Fibroblast of lung (primary cell): ENCODE measurements around the gene MAP2K2. TPM values are rescaled to one million over a fixed set of nuclear protein-coding genes. Genes with fewer than 3 reads are reported as not detected.
A peak's percentile ranks its signal among the peaks of the same experiment; 100 is the strongest.

Source experiments
- DNase-seq, 2 donors: peaks; one replicate each; pipeline versions ENCODE4 v3.0.0 to v3.0.0-alpha.2; 2010; ENCODE audit warnings: low read depth in 2 of 2
- H2AFZ ChIP-seq: 2 replicates; pipeline ENCODE4 v1.5.1; 2012; ENCODE audit warnings: low read length, control low read depth, inconsistent platforms
- H3K27ac ChIP-seq: 2 replicates; pipeline ENCODE4 v1.5.1; 2011; ENCODE audit warnings: low read length, control low read depth; ENCODE audit not compliant: insufficient read depth
- H3K27me3 ChIP-seq: 2 replicates; pipeline ENCODE4 v1.5.1; 2011; ENCODE audit warnings: mild to moderate bottlenecking, low read length; ENCODE audit not compliant: control insufficient read depth, insufficient read depth
- H3K36me3 ChIP-seq: 2 replicates; pipeline ENCODE4 v1.5.1; 2011; ENCODE audit warnings: low read length; ENCODE audit not compliant: control insufficient read depth, insufficient read depth
- H3K4me1 ChIP-seq: 2 replicates; pipeline ENCODE4 v1.5.1; 2011; ENCODE audit warnings: low read length; ENCODE audit not compliant: control insufficient read depth, insufficient read depth; ENCODE audit errors: extremely low read depth
- H3K4me2 ChIP-seq: 2 replicates; pipeline ENCODE4 v1.5.1; 2011; ENCODE audit warnings: low read length, control low read depth; ENCODE audit not compliant: insufficient read depth; ENCODE audit errors: extremely low read depth
- H3K4me3 ChIP-seq, 4 experiments: fragments of 200-600 bp in 1 of 4; sonication (generic) in 1 of 4; replicated peaks in 1 of 4; 2 replicates each; pipeline ENCODE4 v1.5.1; 2011 to 2016; ENCODE audit warnings: low read length in 4 of 4, low read depth in 3 of 4, mild to moderate bottlenecking in 3 of 4, control low read depth in 2 of 4, inconsistent platforms in 1 of 4, mixed read lengths in 1 of 4; ENCODE audit not compliant: insufficient read depth in 1 of 4; ENCODE audit errors: control extremely low read depth in 1 of 4
- H3K79me2 ChIP-seq: 2 replicates; pipeline ENCODE4 v1.5.1; 2012; ENCODE audit warnings: mild to moderate bottlenecking, low read length, inconsistent platforms; ENCODE audit not compliant: control insufficient read depth, insufficient read depth
- H3K9ac ChIP-seq: 2 replicates; pipeline ENCODE4 v1.5.1; 2011; ENCODE audit warnings: mild to moderate bottlenecking, low read length, control low read depth; ENCODE audit not compliant: insufficient read depth
- H3K9me3 ChIP-seq: 2 replicates; pipeline ENCODE4 v1.5.1; 2012; ENCODE audit warnings: low read depth, low read length; ENCODE audit not compliant: control insufficient read depth, insufficient read depth
- H4K20me1 ChIP-seq: 2 replicates; pipeline ENCODE4 v1.5.1; 2011; ENCODE audit warnings: low read length; ENCODE audit not compliant: control insufficient read depth, insufficient read depth; ENCODE audit errors: extremely low read depth
- EZH2 ChIP-seq: IDR thresholded peaks from 2 replicates; pipeline ENCODE4 v1.5.1; 2012; ENCODE audit warnings: low read length, control low read depth, mild to moderate bottlenecking; ENCODE audit errors: missing control alignments
- polyA plus RNA-seq, 2 donors: library from polyadenylated mRNA; depleted of rRNA in 1 of 2; stranded (reverse) in 1 of 2; unstranded in 1 of 2; fragments of >200 nt; gene quantifications; 2 replicates each; pipeline ENCODE4 v1.2.1, GENCODE V29; 2011 to 2012; ENCODE audit warnings: missing spikeins in 1 of 2
- total RNA-seq: library from RNA; depleted of rRNA; stranded (reverse); fragments of >200 nt; gene quantifications from 2 replicates; pipeline ENCODE4 v1.2.1, GENCODE V29; 2014
- TF ChIP-seq, protein P1 (sequence below), 2 donors: IDR thresholded peaks in 1 of 2; conservative IDR thresholded peaks in 1 of 2; 1 replicate in 1 of 2; 2 replicates in 1 of 2; pipeline ENCODE4 v1.5.1; 2011 to 2012; ENCODE audit warnings: low read length in 2 of 2, control low read depth in 1 of 2, inconsistent platforms in 1 of 2, low read depth in 1 of 2, mild to moderate bottlenecking in 1 of 2

MAP2K2 gene
- total and polyA plus RNA-seq, 2 donors (not counting 1 experiment from before 2014, with no cell fraction given) = 61.6 to 159 TPM

DNA sequence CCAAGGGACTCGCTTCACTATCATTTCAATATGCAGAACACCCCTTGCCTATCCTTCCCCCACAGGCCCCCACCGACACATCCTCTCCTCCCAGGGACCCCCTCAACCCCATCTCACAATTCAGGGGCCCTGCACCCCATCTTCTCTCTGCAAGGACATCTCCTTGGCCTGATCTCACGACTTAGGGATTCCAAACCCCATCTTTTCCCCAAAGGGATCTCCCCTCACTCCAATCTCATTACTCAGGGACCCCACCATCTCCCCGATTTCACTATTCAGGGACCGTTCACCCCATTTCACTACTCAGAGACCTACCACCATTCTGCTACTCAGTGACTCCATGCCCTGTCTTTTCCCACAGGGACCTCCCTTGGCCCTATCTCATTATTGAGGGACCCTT is 1.4 kb downstream of the MAP2K2 start:
- DNase-seq = no peak
- peak overlapping the region; percentile 87 for H3K9ac ChIP-seq
- peak overlapping the region; percentile 62 to 94 (median 82) for H3K4me3 ChIP-seq
- peaks cover 47% of the 10 kb centered on the region for H3K79me2 ChIP-seq
- H3K4me2 ChIP-seq = peak overlapping the region; percentile 69
- no peaks in the 10 kb centered on the region for H3K27me3 ChIP-seq
- peak overlapping the region; percentile 43 for H3K27ac ChIP-seq
- TF ChIP-seq, protein P1, sequence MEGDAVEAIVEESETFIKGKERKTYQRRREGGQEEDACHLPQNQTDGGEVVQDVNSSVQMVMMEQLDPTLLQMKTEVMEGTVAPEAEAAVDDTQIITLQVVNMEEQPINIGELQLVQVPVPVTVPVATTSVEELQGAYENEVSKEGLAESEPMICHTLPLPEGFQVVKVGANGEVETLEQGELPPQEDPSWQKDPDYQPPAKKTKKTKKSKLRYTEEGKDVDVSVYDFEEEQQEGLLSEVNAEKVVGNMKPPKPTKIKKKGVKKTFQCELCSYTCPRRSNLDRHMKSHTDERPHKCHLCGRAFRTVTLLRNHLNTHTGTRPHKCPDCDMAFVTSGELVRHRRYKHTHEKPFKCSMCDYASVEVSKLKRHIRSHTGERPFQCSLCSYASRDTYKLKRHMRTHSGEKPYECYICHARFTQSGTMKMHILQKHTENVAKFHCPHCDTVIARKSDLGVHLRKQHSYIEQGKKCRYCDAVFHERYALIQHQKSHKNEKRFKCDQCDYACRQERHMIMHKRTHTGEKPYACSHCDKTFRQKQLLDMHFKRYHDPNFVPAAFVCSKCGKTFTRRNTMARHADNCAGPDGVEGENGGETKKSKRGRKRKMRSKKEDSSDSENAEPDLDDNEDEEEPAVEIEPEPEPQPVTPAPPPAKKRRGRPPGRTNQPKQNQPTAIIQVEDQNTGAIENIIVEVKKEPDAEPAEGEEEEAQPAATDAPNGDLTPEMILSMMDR (conservative IDR thresholded peaks at IDR 0.05 in 1 of 2, IDR thresholded peaks at IDR 0.05 in 1 of 2; ENCODE audit: low read depth in 1 of 2, low read length in 2 of 2) = no peak
- no peak for TF ChIP-seq EZH2
- peaks cover 6% of the 10 kb centered on the region for H3K4me1 ChIP-seq
- H3K9me3 ChIP-seq = no peaks in the 10 kb centered on the region
- H3K36me3 ChIP-seq = peaks cover 7% of the 10 kb centered on the region
- peaks cover 4% of the 10 kb centered on the region for H4K20me1 ChIP-seq
- no peak overlapping the region for H2AFZ ChIP-seq

DNA sequence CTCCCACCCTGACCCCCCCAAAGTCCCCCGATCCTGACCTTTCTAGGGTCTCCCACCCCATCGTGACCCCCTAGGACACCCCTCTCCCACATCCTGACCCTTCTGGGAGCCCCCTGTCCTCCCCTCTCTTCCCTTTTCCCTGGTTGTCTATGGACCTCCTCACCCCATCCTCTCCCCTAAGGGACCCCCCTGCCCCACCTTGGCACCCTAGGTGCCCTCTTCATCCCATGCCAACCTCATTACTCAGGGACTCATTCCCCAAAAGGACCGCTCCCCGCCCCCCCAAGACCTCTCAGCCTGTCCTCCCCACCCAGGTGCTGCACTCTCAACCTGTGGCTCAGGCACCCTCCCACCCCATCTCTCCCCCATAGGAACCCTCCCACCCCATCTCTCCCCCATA is 2.1 kb downstream of the MAP2K2 start:
- H3K9me3 ChIP-seq = no peaks in the 10 kb centered on the region
- no peak for DNase-seq
- no peak overlapping the region for H3K4me2 ChIP-seq
- peaks cover 47% of the 10 kb centered on the region for H3K79me2 ChIP-seq
- no peaks in the 10 kb centered on the region for H3K27me3 ChIP-seq
- peaks cover 8% of the 10 kb centered on the region for H3K36me3 ChIP-seq
- no peak overlapping the region for H2AFZ ChIP-seq
- no peak overlapping the region for H3K9ac ChIP-seq
- no peak overlapping the region for H3K27ac ChIP-seq
- TF ChIP-seq, protein P1 (conservative IDR thresholded peaks at IDR 0.05 in 1 of 2, IDR thresholded peaks at IDR 0.05 in 1 of 2; ENCODE audit: low read depth in 1 of 2, low read length in 2 of 2) = no peak
- no peak for TF ChIP-seq EZH2
- H3K4me3 ChIP-seq = no peak overlapping the region
- peaks cover 4% of the 10 kb centered on the region for H4K20me1 ChIP-seq
- peaks cover 6% of the 10 kb centered on the region for H3K4me1 ChIP-seq

DNA sequence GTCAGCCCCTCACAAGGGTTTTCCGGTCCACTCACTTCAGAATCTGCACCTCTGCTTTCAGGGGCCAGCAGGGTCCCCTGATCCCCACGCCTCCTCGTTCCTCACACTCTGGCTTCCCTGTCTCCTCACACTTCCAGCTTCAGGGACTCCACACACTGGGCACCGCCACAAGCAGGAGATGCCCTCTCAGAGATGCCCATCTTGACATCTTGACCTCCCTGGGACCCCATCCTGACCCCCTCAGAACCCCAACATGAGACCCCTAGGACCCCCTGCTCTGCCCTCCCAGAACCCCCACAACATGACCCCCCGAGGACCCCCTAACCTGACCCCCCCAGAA is 2.7 kb downstream of the MAP2K2 start:
- Histone ChIP-seq H3K36me3 (peaks cover 8% of the 10 kb centered on the region), H3K4me2 (no peak overlapping the region), H4K20me1 (peaks cover 4% of the 10 kb centered on the region), H3K4me3 (no peak overlapping the region), H2AFZ (no peak overlapping the region), H3K9ac (no peak overlapping the region), H3K9me3 (no peaks in the 10 kb centered on the region), H3K79me2 (peaks cover 47% of the 10 kb centered on the region), H3K27ac (no peak overlapping the region), H3K4me1 (peaks cover 6% of the 10 kb centered on the region), H3K27me3 (no peaks in the 10 kb centered on the region)
- no peak for TF ChIP-seq EZH2
- TF ChIP-seq, protein P1 (conservative IDR thresholded peaks at IDR 0.05 in 1 of 2, IDR thresholded peaks at IDR 0.05 in 1 of 2; ENCODE audit: low read depth in 1 of 2, low read length in 2 of 2) = no peak
- no peak for DNase-seq
